Fibroblast of lung (primary cell): ENCODE results near the gene TGFBRAP1. TPM values are rescaled to one million over a fixed set of nuclear protein-coding genes. Genes with fewer than 3 reads are reported as not detected.

Experiments used
- DNase-seq, 2 donors: peaks; one replicate each; pipeline versions ENCODE4 v3.0.0 to v3.0.0-alpha.2; 2010; ENCODE audit warnings: low read depth in 2 of 2
- H2AFZ ChIP-seq: 2 replicates; pipeline ENCODE4 v1.5.1; 2012; ENCODE audit warnings: low read length, control low read depth, inconsistent platforms
- H3K27ac ChIP-seq: 2 replicates; pipeline ENCODE4 v1.5.1; 2011; ENCODE audit warnings: low read length, control low read depth; ENCODE audit not compliant: insufficient read depth
- H3K27me3 ChIP-seq: 2 replicates; pipeline ENCODE4 v1.5.1; 2011; ENCODE audit warnings: mild to moderate bottlenecking, low read length; ENCODE audit not compliant: control insufficient read depth, insufficient read depth
- H3K36me3 ChIP-seq: 2 replicates; pipeline ENCODE4 v1.5.1; 2011; ENCODE audit warnings: low read length; ENCODE audit not compliant: control insufficient read depth, insufficient read depth
- H3K4me1 ChIP-seq: 2 replicates; pipeline ENCODE4 v1.5.1; 2011; ENCODE audit warnings: low read length; ENCODE audit not compliant: control insufficient read depth, insufficient read depth; ENCODE audit errors: extremely low read depth
- H3K4me2 ChIP-seq: 2 replicates; pipeline ENCODE4 v1.5.1; 2011; ENCODE audit warnings: low read length, control low read depth; ENCODE audit not compliant: insufficient read depth; ENCODE audit errors: extremely low read depth
- H3K4me3 ChIP-seq, 4 experiments: fragments of 200-600 bp in 1 of 4; sonication (generic) in 1 of 4; replicated peaks in 1 of 4; 2 replicates each; pipeline ENCODE4 v1.5.1; 2011 to 2016; ENCODE audit warnings: low read length in 4 of 4, low read depth in 3 of 4, mild to moderate bottlenecking in 3 of 4, control low read depth in 2 of 4, inconsistent platforms in 1 of 4, mixed read lengths in 1 of 4; ENCODE audit not compliant: insufficient read depth in 1 of 4; ENCODE audit errors: control extremely low read depth in 1 of 4
- H3K79me2 ChIP-seq: 2 replicates; pipeline ENCODE4 v1.5.1; 2012; ENCODE audit warnings: mild to moderate bottlenecking, low read length, inconsistent platforms; ENCODE audit not compliant: control insufficient read depth, insufficient read depth
- H3K9ac ChIP-seq: 2 replicates; pipeline ENCODE4 v1.5.1; 2011; ENCODE audit warnings: mild to moderate bottlenecking, low read length, control low read depth; ENCODE audit not compliant: insufficient read depth
- H3K9me3 ChIP-seq: 2 replicates; pipeline ENCODE4 v1.5.1; 2012; ENCODE audit warnings: low read depth, low read length; ENCODE audit not compliant: control insufficient read depth, insufficient read depth
- H4K20me1 ChIP-seq: 2 replicates; pipeline ENCODE4 v1.5.1; 2011; ENCODE audit warnings: low read length; ENCODE audit not compliant: control insufficient read depth, insufficient read depth; ENCODE audit errors: extremely low read depth
- EZH2 ChIP-seq: IDR thresholded peaks from 2 replicates; pipeline ENCODE4 v1.5.1; 2012; ENCODE audit warnings: low read length, control low read depth, mild to moderate bottlenecking; ENCODE audit errors: missing control alignments
- polyA minus RNA-seq: library from RNA; depleted of rRNA, polyadenylated mRNA; stranded (reverse); fragments of >200 nt; gene quantifications from 2 replicates; pipeline ENCODE4 v1.2.3, GENCODE V29; 2011; ENCODE audit warnings: low replicate concordance
- polyA plus RNA-seq, 2 donors: library from polyadenylated mRNA; depleted of rRNA in 1 of 2; stranded (reverse) in 1 of 2; unstranded in 1 of 2; fragments of >200 nt; gene quantifications; 2 replicates each; pipeline ENCODE4 v1.2.1, GENCODE V29; 2011 to 2012; ENCODE audit warnings: missing spikeins in 1 of 2
- total RNA-seq: library from RNA; depleted of rRNA; stranded (reverse); fragments of >200 nt; gene quantifications from 2 replicates; pipeline ENCODE4 v1.2.1, GENCODE V29; 2014
- TF ChIP-seq, protein P1 (sequence below), 2 donors: IDR thresholded peaks in 1 of 2; conservative IDR thresholded peaks in 1 of 2; 1 replicate in 1 of 2; 2 replicates in 1 of 2; pipeline ENCODE4 v1.5.1; 2011 to 2012; ENCODE audit warnings: low read length in 2 of 2, control low read depth in 1 of 2, inconsistent platforms in 1 of 2, low read depth in 1 of 2, mild to moderate bottlenecking in 1 of 2

Gene TGFBRAP1, protein sequence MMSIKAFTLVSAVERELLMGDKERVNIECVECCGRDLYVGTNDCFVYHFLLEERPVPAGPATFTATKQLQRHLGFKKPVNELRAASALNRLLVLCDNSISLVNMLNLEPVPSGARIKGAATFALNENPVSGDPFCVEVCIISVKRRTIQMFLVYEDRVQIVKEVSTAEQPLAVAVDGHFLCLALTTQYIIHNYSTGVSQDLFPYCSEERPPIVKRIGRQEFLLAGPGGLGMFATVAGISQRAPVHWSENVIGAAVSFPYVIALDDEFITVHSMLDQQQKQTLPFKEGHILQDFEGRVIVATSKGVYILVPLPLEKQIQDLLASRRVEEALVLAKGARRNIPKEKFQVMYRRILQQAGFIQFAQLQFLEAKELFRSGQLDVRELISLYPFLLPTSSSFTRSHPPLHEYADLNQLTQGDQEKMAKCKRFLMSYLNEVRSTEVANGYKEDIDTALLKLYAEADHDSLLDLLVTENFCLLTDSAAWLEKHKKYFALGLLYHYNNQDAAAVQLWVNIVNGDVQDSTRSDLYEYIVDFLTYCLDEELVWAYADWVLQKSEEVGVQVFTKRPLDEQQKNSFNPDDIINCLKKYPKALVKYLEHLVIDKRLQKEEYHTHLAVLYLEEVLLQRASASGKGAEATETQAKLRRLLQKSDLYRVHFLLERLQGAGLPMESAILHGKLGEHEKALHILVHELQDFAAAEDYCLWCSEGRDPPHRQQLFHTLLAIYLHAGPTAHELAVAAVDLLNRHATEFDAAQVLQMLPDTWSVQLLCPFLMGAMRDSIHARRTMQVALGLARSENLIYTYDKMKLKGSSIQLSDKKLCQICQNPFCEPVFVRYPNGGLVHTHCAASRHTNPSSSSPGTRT
- total RNA-seq, result 14.1 and 14.9 TPM in 2 replicates
- polyA plus RNA-seq, result 8.5 and 9.7 TPM in 2 replicates
- 12.6 and 13.0 TPM in 2 replicates for polyA plus RNA-seq (2012)
- 22.1 and 26.9 TPM in 2 replicates for polyA minus RNA-seq

DNA sequence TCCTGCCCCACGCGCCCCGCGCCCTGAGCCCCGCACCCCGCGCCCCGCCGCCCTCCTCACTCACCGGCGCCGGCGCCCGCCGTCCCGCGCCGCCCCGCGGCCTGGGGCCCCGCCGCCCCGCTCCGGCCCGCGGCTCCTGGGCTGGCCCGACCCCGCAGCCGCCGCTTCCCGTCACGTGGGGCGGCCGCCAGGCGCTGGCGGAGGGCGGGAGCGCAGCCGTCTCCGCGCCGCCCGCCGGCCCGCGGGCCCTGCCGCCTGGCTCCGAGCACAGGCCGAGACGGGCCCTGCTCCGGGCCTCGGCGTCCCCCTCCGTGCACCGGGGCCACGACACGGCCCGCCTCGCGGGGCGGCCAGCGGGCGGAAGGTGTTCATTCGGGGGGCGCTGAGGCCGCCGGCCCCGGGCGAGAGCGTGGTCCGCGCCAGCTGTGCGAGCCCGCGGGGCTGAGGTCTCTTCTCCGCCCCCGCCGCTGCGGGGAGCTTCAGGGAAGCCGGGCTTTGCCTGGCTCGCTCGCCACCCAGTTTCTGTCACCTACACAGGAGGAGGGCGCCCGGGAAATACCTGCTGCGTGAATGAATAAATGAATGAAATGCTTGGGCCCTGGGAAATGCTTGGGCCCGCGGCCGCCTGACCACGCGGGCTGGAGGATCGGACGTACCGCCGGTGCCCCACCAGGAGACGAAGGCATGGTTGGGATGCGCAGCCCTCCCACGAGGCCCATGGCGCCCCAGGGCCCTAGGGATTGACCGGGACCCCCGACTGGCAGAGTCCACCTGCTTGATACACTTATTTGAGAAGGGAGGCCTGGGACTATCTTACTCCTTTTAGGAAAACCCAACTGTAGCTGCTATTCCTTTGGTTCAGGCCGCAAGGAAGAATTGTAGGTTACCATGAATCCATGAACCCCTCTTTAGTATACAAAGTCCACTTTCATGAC, at the start of gene TGFBRAP1:
Gene TGFBRAP1 (minus strand): TSS at position 175 of the 935 bp plus-strand sequence. CDS start 21,434 bp downstream, outside the sequence.
- Histone ChIP-seq H3K9ac (peak within 1 kb of the TSS; percentile 87), H3K4me3 (peak within 1 kb of the TSS; percentile 44 to 93 (median 68)), H4K20me1 (no peaks in the 10 kb centered on the region), H3K27me3 (no peaks in the 10 kb centered on the region), H3K4me1 (peaks cover 16% of the 10 kb centered on the region), H3K79me2 (peaks cover 25% of the 10 kb centered on the region), H3K4me2 (peak within 1 kb of the TSS; percentile 97), H2AFZ (peak within 1 kb of the TSS; percentile 75), H3K36me3 (no peaks in the 10 kb centered on the region), H3K27ac (peak within 1 kb of the TSS; percentile 85), H3K9me3 (no peaks in the 10 kb centered on the region)
- peak; percentile 37 to 56 for DNase-seq
- TF ChIP-seq, protein P1, sequence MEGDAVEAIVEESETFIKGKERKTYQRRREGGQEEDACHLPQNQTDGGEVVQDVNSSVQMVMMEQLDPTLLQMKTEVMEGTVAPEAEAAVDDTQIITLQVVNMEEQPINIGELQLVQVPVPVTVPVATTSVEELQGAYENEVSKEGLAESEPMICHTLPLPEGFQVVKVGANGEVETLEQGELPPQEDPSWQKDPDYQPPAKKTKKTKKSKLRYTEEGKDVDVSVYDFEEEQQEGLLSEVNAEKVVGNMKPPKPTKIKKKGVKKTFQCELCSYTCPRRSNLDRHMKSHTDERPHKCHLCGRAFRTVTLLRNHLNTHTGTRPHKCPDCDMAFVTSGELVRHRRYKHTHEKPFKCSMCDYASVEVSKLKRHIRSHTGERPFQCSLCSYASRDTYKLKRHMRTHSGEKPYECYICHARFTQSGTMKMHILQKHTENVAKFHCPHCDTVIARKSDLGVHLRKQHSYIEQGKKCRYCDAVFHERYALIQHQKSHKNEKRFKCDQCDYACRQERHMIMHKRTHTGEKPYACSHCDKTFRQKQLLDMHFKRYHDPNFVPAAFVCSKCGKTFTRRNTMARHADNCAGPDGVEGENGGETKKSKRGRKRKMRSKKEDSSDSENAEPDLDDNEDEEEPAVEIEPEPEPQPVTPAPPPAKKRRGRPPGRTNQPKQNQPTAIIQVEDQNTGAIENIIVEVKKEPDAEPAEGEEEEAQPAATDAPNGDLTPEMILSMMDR (conservative IDR thresholded peaks at IDR 0.05 in 1 of 2, IDR thresholded peaks at IDR 0.05 in 1 of 2; ENCODE audit: low read depth in 1 of 2, low read length in 2 of 2), result no peak
- no peak for TF ChIP-seq EZH2

DNA sequence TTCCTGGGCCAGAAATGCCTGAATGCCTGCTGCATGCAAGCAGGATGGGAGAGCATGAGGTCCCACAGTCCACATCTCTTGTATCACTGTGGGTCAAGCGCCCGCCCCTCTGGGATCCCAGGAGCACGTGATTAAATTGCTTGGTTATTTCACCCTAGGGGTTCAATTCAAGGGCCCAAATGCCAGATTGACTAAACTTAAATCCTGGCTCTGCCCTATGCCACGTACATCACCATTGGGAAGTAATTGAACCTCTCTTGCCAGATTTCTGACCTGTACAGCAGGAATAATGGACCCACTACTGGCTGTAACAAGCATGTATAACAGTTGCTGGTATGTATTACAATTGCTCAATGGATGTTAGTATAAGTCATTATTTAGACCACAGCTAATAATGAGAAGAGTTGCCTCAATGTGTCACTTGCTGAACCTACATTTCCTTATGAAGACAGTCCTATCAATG, 49.4 kb upstream of the TGFBRAP1 start:
- H3K9me3 ChIP-seq, result no peaks in the 10 kb centered on the region
- no peak overlapping the region for H3K4me3 ChIP-seq
- H4K20me1 ChIP-seq, result no peaks in the 10 kb centered on the region
- peak overlapping the region; percentile 92 for H3K27ac ChIP-seq
- H3K79me2 ChIP-seq, result peaks cover 70% of the 10 kb centered on the region
- no peaks in the 10 kb centered on the region for H3K27me3 ChIP-seq
- H3K9ac ChIP-seq, result no peak overlapping the region
- peaks cover 51% of the 10 kb centered on the region for H3K4me1 ChIP-seq
- H3K36me3 ChIP-seq, result peaks cover 27% of the 10 kb centered on the region
- H3K4me2 ChIP-seq, result no peak overlapping the region
- H2AFZ ChIP-seq, result no peak overlapping the region
- TF ChIP-seq, protein P1 (conservative IDR thresholded peaks at IDR 0.05 in 1 of 2, IDR thresholded peaks at IDR 0.05 in 1 of 2; ENCODE audit: low read depth in 1 of 2, low read length in 2 of 2), result no peak
- no peak for TF ChIP-seq EZH2
- DNase-seq, result no peak
